Stimulated activated naive CD8-positive, alpha-beta T cell treated with anti-CD3 and anti-CD28 coated beads, Interleukin-15, Interleukin-2, amounts not matched to agents 100 ng/mL and 50 ng/mL, for 24 hours (primary cell): ENCODE data around the gene C16orf86.

Experiments
- H3K27ac Mint-ChIP-seq: one replicate; pipeline ENCODE4 v1.8.0; 2021; ENCODE audit warnings: mild to moderate bottlenecking, mixed read lengths
- H3K27me3 Mint-ChIP-seq: one replicate; pipeline ENCODE4 v1.8.0; 2021; ENCODE audit warnings: mixed read lengths
- H3K36me3 Mint-ChIP-seq: one replicate; pipeline ENCODE4 v1.8.0; 2021; ENCODE audit warnings: low read depth, mixed read lengths
- H3K4me1 Mint-ChIP-seq: one replicate; pipeline ENCODE4 v1.8.0; 2021; ENCODE audit warnings: low read depth, mixed read lengths
- H3K4me3 Mint-ChIP-seq: one replicate; pipeline ENCODE4 v1.8.0; 2021; ENCODE audit warnings: mild to moderate bottlenecking, mixed read lengths
- H3K9me3 Mint-ChIP-seq: one replicate; pipeline ENCODE4 v1.8.0; 2021; ENCODE audit warnings: mixed read lengths

Gene C16orf86, protein sequence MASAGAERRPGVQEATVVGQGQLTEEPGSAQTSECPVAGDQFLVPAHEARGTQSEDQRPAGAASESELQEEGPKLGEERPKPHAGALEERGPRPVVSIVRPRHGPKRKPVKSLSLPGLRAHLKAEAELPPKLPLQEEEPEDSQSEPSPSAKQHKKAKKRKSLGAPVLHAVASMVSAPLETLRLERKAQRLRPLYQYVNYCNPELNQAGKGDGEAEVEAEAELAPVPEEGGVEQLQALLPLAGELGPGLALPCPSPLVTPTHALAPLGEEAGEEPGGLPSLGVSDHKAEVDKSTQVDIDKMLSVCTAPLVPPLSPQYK

GRCh38 chr16:67666559-67667452, at the start of gene C16orf86, which contains the start of gene ENKD1:
TSS of gene C16orf86 (plus strand) at chr16:67666814. CDS start at chr16:67666971, 157 bp downstream.
TSS of gene ENKD1 (minus strand) at chr16:67666750. CDS start at chr16:67666442, 308 bp downstream.
- peak within 1 kb of the TSS; percentile 82 for H3K4me3 Mint-ChIP-seq
- no peaks in the 10 kb centered on the region for H3K36me3 Mint-ChIP-seq
- H3K9me3 Mint-ChIP-seq, result no peaks in the 10 kb centered on the region
- H3K4me1 Mint-ChIP-seq, result peaks cover 28% of the 10 kb centered on the region
- H3K27ac Mint-ChIP-seq, result peak within 1 kb of the TSS; percentile 82
- no peaks in the 10 kb centered on the region for H3K27me3 Mint-ChIP-seq

DNA sequence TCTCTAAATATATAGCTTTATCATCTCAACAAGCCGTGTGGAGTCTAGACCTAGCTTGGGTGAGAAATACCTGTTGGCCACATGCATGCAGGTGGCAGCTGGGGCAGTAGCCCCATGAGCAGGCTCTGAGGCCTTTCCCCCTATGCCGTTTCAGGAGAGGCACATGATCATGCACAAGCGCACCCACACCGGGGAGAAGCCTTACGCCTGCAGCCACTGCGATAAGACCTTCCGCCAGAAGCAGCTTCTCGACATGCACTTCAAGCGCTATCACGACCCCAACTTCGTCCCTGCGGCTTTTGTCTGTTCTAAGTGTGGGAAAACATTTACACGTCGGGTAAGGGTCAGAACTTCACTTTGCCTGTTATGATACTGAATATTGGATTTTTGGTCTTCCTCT, 38.4 kb upstream of the C16orf86 start:
- H3K4me3 Mint-ChIP-seq, result no peak overlapping the region
- H3K4me1 Mint-ChIP-seq, result no peaks in the 10 kb centered on the region
- peaks cover 61% of the 10 kb centered on the region for H3K36me3 Mint-ChIP-seq
- H3K9me3 Mint-ChIP-seq, result no peaks in the 10 kb centered on the region
- H3K27ac Mint-ChIP-seq, result no peak overlapping the region
- no peaks in the 10 kb centered on the region for H3K27me3 Mint-ChIP-seq

DNA sequence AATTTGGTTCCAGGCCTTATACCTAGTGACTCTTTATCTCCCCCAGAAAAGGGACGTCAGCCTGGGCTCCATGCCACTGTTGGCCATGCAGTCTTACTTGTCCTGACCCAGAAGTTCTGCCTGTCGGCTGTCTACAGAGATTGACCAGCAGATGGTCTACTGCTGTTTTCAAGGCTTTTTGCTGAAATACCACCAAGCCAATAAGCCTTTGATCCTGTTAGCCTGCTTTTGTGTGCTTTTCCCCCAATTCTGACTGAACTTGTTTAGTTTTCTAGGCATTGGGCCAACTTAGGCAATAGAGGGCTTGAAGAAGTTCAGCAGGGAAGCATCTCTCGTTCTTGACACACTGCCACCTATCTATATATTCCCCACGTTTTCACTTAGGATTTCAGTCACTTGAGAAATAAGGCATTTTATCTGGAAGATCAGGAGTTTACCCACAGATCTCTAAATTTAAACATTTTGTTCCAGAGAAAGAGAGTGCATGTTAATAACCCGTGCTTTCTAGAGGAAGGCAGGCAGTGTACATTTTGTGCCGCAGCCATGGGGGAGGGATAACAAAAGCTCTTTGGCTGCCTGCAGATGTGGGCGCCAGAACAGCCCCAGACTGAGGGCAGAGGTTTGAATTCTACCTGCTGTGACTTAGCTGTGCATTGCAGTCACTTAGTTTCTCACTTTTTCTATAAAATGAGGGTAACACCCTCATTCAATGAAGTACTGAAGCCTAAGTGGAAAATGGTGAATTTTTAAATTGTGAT, 34.0 kb upstream of the C16orf86 start:
- H3K9me3 Mint-ChIP-seq, result no peaks in the 10 kb centered on the region
- H3K4me3 Mint-ChIP-seq, result no peak overlapping the region
- H3K36me3 Mint-ChIP-seq, result peaks cover 59% of the 10 kb centered on the region
- H3K27ac Mint-ChIP-seq, result no peak overlapping the region
- H3K27me3 Mint-ChIP-seq, result no peaks in the 10 kb centered on the region
- no peaks in the 10 kb centered on the region for H3K4me1 Mint-ChIP-seq

DNA sequence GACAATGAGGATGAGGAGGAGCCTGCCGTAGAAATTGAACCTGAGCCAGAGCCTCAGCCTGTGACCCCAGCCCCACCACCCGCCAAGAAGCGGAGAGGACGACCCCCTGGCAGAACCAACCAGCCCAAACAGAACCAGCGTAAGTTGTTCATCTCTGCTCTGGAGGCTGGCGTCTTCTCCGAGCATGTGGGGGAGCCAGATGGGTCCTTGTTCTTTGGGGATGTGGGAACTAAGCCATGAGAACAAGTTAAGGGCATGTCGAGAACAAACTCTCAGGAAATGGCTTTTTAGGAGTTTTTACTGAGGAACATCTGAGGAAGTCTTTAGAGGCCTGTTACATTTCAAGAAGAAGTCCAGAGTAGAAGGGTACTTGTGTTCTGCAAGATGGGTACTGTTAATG, 29.9 kb upstream of the C16orf86 start:
- no peaks in the 10 kb centered on the region for H3K27me3 Mint-ChIP-seq
- H3K4me3 Mint-ChIP-seq, result no peak overlapping the region
- H3K4me1 Mint-ChIP-seq, result no peaks in the 10 kb centered on the region
- H3K36me3 Mint-ChIP-seq, result peaks cover 43% of the 10 kb centered on the region
- H3K9me3 Mint-ChIP-seq, result no peaks in the 10 kb centered on the region
- no peak overlapping the region for H3K27ac Mint-ChIP-seq

DNA sequence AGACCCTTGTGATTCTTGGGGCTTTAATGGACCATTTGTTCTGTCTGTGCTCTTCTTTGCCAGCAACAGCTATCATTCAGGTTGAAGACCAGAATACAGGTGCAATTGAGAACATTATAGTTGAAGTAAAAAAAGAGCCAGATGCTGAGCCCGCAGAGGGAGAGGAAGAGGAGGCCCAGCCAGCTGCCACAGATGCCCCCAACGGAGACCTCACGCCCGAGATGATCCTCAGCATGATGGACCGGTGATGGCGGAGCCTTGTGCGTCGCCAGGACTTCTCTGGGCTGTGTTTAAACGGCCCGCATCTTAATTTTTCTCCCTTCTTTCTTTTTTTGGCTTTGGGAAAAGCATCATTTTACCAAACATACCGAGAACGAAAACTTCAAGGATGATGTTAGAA, 29.0 kb upstream of the C16orf86 start:
- Mint-ChIP-seq H3K36me3 (peaks cover 34% of the 10 kb centered on the region), H3K4me1 (no peaks in the 10 kb centered on the region), H3K27me3 (no peaks in the 10 kb centered on the region), H3K9me3 (no peaks in the 10 kb centered on the region), H3K4me3 (no peak overlapping the region), H3K27ac (no peak overlapping the region)

DNA sequence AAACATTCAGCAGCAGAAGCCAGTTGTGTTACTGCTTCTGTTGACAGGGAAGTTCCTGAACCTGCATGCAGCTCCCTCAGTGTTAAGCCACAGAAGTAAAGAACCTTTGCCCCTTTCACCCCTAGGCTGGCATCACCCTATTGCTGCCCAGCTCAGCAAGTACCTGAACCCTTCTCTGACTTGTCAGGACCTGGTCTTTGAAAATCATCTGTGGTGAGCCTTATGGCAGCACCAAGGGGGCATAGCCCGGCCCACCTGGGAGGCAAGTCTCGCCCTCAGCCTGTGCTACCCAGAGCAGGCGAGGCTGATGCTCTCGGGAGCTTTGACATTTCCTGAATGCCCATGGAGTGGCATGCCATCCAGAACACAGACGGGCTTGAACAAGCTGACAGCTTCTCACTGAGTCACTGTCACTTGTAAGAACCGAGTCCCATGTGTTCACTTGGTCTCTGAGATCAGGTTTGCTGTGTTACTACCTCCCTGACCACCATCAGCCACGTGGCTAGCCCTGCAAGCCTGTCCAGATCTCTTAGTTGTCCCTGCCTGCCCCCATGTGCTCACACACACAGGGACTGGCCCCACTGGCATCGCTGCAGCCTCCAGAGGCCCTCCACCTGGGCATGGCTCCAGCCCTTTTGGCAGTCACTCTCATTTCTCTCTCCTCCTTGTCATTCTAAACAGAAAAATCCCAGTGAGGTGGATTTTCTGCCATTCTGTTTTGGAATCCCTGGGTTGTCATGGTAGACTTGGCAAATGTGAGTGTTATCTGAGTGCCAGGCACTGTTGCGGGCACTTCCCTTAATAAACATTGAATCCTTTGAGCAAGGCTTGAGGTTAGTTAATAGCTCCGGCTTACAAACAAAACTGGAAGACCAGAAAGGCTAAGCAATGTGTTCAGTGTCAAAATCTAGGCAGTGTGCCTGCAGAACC, 24.6 kb upstream of the C16orf86 start:
- no peaks in the 10 kb centered on the region for H3K27me3 Mint-ChIP-seq
- H3K4me1 Mint-ChIP-seq, result peaks cover 8% of the 10 kb centered on the region
- H3K36me3 Mint-ChIP-seq, result peaks cover 15% of the 10 kb centered on the region
- H3K4me3 Mint-ChIP-seq, result no peak overlapping the region
- no peaks in the 10 kb centered on the region for H3K9me3 Mint-ChIP-seq
- H3K27ac Mint-ChIP-seq, result peak overlapping the region; percentile 23

DNA sequence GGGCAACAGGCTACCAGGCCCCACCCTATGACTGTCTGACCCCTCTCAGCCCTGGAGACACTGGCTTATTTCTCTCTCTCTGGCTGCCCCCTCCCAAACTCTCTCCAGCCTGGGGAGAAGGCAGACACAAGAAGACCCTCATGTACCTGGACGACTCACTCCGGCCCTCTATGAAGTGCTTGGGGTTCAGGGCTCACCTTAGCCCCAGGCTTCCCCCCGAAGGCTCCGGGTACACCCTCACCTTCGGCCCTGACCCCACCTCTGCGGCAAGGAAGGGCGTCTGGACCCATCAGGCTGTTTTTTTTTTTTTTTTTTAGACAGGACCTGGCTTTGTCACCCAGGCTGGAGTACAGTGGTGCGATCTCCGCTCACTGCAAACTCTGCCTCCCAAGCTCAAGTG, 22.6 kb upstream of the C16orf86 start:
- Mint-ChIP-seq H3K27ac (peak overlapping the region; percentile 61), H3K4me1 (peaks cover 8% of the 10 kb centered on the region), H3K4me3 (peak overlapping the region; percentile 81), H3K36me3 (peaks cover 6% of the 10 kb centered on the region), H3K9me3 (no peaks in the 10 kb centered on the region), H3K27me3 (no peaks in the 10 kb centered on the region)

DNA sequence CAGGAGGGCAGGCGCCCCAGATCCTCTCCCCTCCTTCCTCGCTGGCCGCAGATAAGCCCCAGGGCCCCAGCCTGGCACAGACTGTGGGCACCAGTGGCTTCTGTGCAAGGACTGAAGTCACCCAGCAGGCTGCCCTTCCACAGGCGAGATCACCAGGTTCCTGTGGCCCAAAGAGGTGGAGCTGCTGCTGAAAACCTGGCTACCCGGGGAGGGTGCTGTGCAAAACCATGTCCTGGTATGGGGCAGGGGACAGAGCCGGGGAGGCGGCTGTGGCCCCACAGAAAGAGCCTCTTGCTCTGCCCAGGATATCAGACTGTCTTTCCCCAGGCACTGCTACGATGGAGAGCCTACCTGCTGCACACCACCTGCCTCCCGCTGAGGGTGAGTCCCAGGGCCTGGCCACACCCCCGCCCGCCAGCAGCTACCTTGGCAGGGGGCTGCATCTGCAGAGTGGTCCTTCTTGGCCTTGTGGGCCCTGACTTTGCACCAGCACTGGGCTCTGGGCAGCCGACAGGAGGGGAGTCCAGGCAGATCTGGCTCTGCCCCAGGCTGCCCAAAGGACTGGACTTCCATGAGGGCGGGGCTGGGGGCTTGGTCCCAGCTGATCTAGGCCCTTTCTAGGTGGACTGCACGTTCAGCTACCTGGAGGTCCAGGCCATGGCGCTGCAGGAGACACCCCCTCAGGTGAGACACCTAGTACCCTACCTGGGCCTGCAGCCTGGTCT, 21.1 kb upstream of the C16orf86 start:
- H3K27me3 Mint-ChIP-seq, result no peaks in the 10 kb centered on the region
- no peaks in the 10 kb centered on the region for H3K9me3 Mint-ChIP-seq
- peaks cover 11% of the 10 kb centered on the region for H3K36me3 Mint-ChIP-seq
- H3K4me3 Mint-ChIP-seq, result peak overlapping the region; percentile 85
- H3K4me1 Mint-ChIP-seq, result peaks cover 8% of the 10 kb centered on the region
- H3K27ac Mint-ChIP-seq, result peak overlapping the region; percentile 91

GRCh38 chr16:67647111-67647651, 19.4 kb upstream of the C16orf86 start:
- H3K27ac Mint-ChIP-seq, result no peak overlapping the region
- no peaks in the 10 kb centered on the region for H3K9me3 Mint-ChIP-seq
- H3K4me1 Mint-ChIP-seq, result peaks cover 8% of the 10 kb centered on the region
- no peak overlapping the region for H3K4me3 Mint-ChIP-seq
- peaks cover 23% of the 10 kb centered on the region for H3K36me3 Mint-ChIP-seq
- H3K27me3 Mint-ChIP-seq, result no peaks in the 10 kb centered on the region

- no peak overlapping the region for H3K4me3 Mint-ChIP-seq
- peaks cover 25% of the 10 kb centered on the region for H3K36me3 Mint-ChIP-seq
- H3K4me1 Mint-ChIP-seq, result peaks cover 8% of the 10 kb centered on the region
- H3K27ac Mint-ChIP-seq, result no peak overlapping the region
- H3K9me3 Mint-ChIP-seq, result no peaks in the 10 kb centered on the region
- no peaks in the 10 kb centered on the region for H3K27me3 Mint-ChIP-seq
Measured at GRCh38 chr16:67647681-67648080, 18.9 kb upstream of the C16orf86 start.

GRCh38 chr16:67648088-67648763, 18.4 kb upstream of the C16orf86 start:
- H3K9me3 Mint-ChIP-seq, result no peaks in the 10 kb centered on the region
- H3K36me3 Mint-ChIP-seq, result peaks cover 25% of the 10 kb centered on the region
- H3K4me1 Mint-ChIP-seq, result peaks cover 8% of the 10 kb centered on the region
- H3K27me3 Mint-ChIP-seq, result no peaks in the 10 kb centered on the region
- no peak overlapping the region for H3K4me3 Mint-ChIP-seq
- H3K27ac Mint-ChIP-seq, result no peak overlapping the region

DNA sequence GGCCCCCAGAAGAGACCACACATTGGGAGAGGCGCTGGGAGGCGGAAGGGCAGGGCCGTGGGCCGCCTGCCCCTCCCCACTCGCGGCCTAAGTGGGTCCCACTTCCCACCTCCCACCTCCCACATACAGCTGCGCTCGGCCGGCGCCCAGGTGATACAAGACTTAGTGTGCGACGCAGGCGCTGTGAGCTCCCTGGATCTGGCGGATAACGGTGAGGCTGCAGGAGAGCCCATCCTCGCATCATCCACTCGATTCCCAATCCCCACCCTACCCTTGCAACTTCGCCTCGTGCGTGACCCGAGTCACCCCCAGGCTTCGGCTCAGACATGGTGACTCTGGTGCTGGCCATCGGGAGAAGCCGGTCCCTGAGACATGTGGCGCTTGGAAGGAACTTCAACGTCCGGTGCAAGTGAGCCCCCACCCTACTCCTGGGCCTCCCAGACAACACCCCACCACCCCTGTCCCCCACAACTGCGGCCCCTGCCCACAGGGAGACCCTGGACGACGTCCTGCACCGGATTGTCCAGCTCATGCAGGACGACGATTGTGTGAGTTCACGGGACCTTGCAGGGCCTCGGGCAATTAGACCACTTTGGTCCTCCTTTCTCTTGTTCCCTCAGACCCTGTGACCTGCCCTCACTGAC, 17.7 kb upstream of the C16orf86 start:
- H3K4me3 Mint-ChIP-seq, result no peak overlapping the region
- H3K9me3 Mint-ChIP-seq, result no peaks in the 10 kb centered on the region

More for the DNA sequence above, 17.7 kb upstream of the C16orf86 start:
- Mint-ChIP-seq H3K27ac (no peak overlapping the region), H3K27me3 (no peaks in the 10 kb centered on the region), H3K4me1 (peaks cover 8% of the 10 kb centered on the region), H3K36me3 (peaks cover 25% of the 10 kb centered on the region)
